Fibroblast of the aortic adventitia (primary cell): ENCODE results near the gene PPA2. TPM values are rescaled to one million over a fixed set of nuclear protein-coding genes. Genes with fewer than 3 reads are reported as not detected.

Experiments used
- DNase-seq: peaks from one replicate; pipeline ENCODE4 v3.0.0-alpha.2; 2010; ENCODE audit warnings: low read depth
- H3K4me3 ChIP-seq: 2 replicates; pipeline ENCODE4 v1.5.1; 2011; ENCODE audit warnings: low read depth, mild to moderate bottlenecking, control low read depth, low read length, moderate library complexity
- CTCF ChIP-seq: IDR thresholded peaks from 2 replicates; pipeline ENCODE4 v1.5.1; 2011; ENCODE audit warnings: mild to moderate bottlenecking, low read length, control low read depth, inconsistent platforms; ENCODE audit not compliant: insufficient read depth
- total RNA-seq: library from RNA; depleted of rRNA; stranded (reverse); fragments of >200 nt; gene quantifications from 2 replicates; pipeline ENCODE4 v1.2.3, GENCODE V29; 2012; ENCODE audit warnings: low replicate concordance

PPA2 gene
- total RNA-seq, 1 donor: 78.9 TPM

GRCh38 chr4:105350859-105351490, 122.9 kb downstream of the PPA2 start:
- H3K4me3 ChIP-seq: no peak overlapping the region
- DNase-seq: peak; percentile 68
- TF ChIP-seq CTCF: no peak

- no peak for DNase-seq
- no peak for TF ChIP-seq CTCF
- H3K4me3 ChIP-seq: no peak overlapping the region
Observed at GRCh38 chr4:105348719-105349118, 125.1 kb downstream of the PPA2 start.

- no peak for TF ChIP-seq CTCF
- DNase-seq: no peak
Observed at GRCh38 chr4:105346869-105347268, 127.0 kb downstream of the PPA2 start.

GRCh38 chr4:105345838-105346237, 128.0 kb downstream of the PPA2 start:
- TF ChIP-seq CTCF: no peak
- no peak for DNase-seq
- no peak overlapping the region for H3K4me3 ChIP-seq

More at GRCh38 chr4:105346869-105347268, 127.0 kb downstream of the PPA2 start:
- no peak overlapping the region for H3K4me3 ChIP-seq

GRCh38 chr4:105345358-105345757, 128.5 kb downstream of the PPA2 start:
- no peak for TF ChIP-seq CTCF
- no peak overlapping the region for H3K4me3 ChIP-seq
- no peak for DNase-seq

- no peak for TF ChIP-seq CTCF
- no peak overlapping the region for H3K4me3 ChIP-seq
- DNase-seq: no peak
Observed at GRCh38 chr4:105344141-105344540, 129.7 kb downstream of the PPA2 start.
